ENCODE data around the gene ACTMAP.
"Not testable (repeated sequence)": the region's sequence is repeated elsewhere in the genome, so short reads cannot be mapped to it uniquely, and the experiment has no call there.

DNA sequence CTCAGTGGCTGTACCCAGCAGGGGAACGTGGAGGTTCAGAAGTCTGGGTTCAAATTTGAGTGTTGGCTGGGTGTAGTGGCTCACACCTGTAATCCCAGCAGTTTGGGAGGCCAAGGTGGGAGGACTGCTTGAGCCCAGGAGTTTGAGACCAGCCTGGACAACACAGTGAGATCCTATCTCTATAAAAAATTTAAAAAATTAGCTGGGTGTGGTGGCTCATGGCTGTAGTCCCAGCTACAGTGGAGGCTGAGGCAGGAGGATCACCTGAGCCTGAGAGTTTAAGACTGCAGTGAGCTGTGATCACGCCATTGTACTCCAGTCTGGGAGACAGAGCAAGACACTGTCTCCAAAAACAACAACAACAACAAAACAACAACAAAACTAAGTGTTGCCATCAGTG, 33.9 kb upstream of the ACTMAP start:
- TF ChIP-seq ELF1 (IDR thresholded peaks at IDR 0.05); MXI1 (IDR thresholded peaks at IDR 0.05; ENCODE audit: low read depth, low read length); TEAD4 (IDR thresholded peaks at IDR 0.05; ENCODE audit: borderline replicate concordance, insufficient read depth); TAF1 (IDR thresholded peaks at IDR 0.05; ENCODE audit: borderline replicate concordance, low read depth, low read length); NRF1 (IDR thresholded peaks at IDR 0.05; ENCODE audit: low read depth, low read length); RCOR1 (IDR thresholded peaks at IDR 0.05; ENCODE audit: low read length); FOXM1 (IDR thresholded peaks at IDR 0.05; ENCODE audit: low read depth); FOSL2 (IDR thresholded peaks at IDR 0.05; ENCODE audit: borderline replicate concordance, low read depth): not testable (repeated sequence)
- TF ChIP-seq, protein P1, sequence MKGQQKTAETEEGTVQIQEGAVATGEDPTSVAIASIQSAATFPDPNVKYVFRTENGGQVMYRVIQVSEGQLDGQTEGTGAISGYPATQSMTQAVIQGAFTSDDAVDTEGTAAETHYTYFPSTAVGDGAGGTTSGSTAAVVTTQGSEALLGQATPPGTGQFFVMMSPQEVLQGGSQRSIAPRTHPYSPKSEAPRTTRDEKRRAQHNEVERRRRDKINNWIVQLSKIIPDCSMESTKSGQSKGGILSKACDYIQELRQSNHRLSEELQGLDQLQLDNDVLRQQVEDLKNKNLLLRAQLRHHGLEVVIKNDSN (IDR thresholded peaks at IDR 0.05; ENCODE audit: borderline replicate concordance, low read depth) = not testable (repeated sequence)

Measured in SK-N-SH (cell line).